Right forelimb (tissue), 1 donor: ENCODE results near the gene PRKCE.
A peak's percentile ranks its signal among the peaks of the same experiment; 100 is the strongest.

Source experiments
- DNase-seq: peaks from one replicate; pipeline ENCODE4 v3.0.0-alpha.2; 2018

Gene PRKCE

GRCh38 chr2:46135228-46135855, 483.9 kb downstream of the PRKCE start:
- no peak for DNase-seq

GRCh38 chr2:46135958-46136357, 484.5 kb downstream of the PRKCE start:
- no peak for DNase-seq

GRCh38 chr2:46136481-46136880, 485.0 kb downstream of the PRKCE start:
- DNase-seq: no peak

- no peak for DNase-seq
These were observed 485.5 kb downstream of the PRKCE start for GRCh38 chr2:46136953-46137352.

- DNase-seq: no peak
These were observed 491.3 kb downstream of the PRKCE start for GRCh38 chr2:46142546-46143428.

GRCh38 chr2:46143429-46144132, 492.1 kb downstream of the PRKCE start:
- DNase-seq: no peak

GRCh38 chr2:46144133-46144800, 492.8 kb downstream of the PRKCE start:
- DNase-seq: no peak

- no peak for DNase-seq
These were observed 493.5 kb downstream of the PRKCE start for GRCh38 chr2:46145017-46145416.

GRCh38 chr2:46145840-46146239, 494.4 kb downstream of the PRKCE start:
- DNase-seq: no peak

- no peak for DNase-seq
These were observed 495.5 kb downstream of the PRKCE start for GRCh38 chr2:46146866-46147502.

- no peak for DNase-seq
These were observed 496.3 kb downstream of the PRKCE start for GRCh38 chr2:46147626-46148368.

- DNase-seq: no peak
These were observed 496.9 kb downstream of the PRKCE start for GRCh38 chr2:46148369-46148736.

- no peak for DNase-seq
These were observed 499.0 kb downstream of the PRKCE start for GRCh38 chr2:46150445-46150955.

- DNase-seq: no peak
These were observed 500.1 kb downstream of the PRKCE start for GRCh38 chr2:46151577-46151976.

GRCh38 chr2:46153996-46154753, 502.7 kb downstream of the PRKCE start:
- DNase-seq: no peak

GRCh38 chr2:46157072-46157965, 505.8 kb downstream of the PRKCE start:
- peak; percentile 10 for DNase-seq

GRCh38 chr2:46157966-46158310, 506.5 kb downstream of the PRKCE start:
- DNase-seq: no peak

- no peak for DNase-seq
These were observed 507.2 kb downstream of the PRKCE start for GRCh38 chr2:46158661-46159060.

- peak; percentile 9 for DNase-seq
These were observed 508.9 kb downstream of the PRKCE start for GRCh38 chr2:46160326-46160725.

GRCh38 chr2:46161315-46161714, 509.8 kb downstream of the PRKCE start:
- no peak for DNase-seq
